Smooth muscle cell (in vitro differentiated cells): Measurements from ENCODE around the gene STX3. TPM values are rescaled to one million over a fixed set of nuclear protein-coding genes. Genes with fewer than 3 reads are reported as not detected.

Experiments
- DNase-seq: peaks from one replicate; lab custom pipeline; 2025; ENCODE audit not compliant: unreplicated experiment; lab: John Stamatoyannopoulos, UW
- H2AFZ ChIP-seq: fragments of 200-600 bp; sonication (generic); 2 replicates; pipeline ENCODE4 v1.6.0; 2016; ENCODE audit warnings: antibody characterized with exemption, low read depth, mild to moderate bottlenecking
- H3F3A ChIP-seq: fragments of 200-600 bp; sonication (generic); 2 replicates; pipeline ENCODE4 v1.6.0; 2017; ENCODE audit warnings: antibody characterized with exemption, low read depth
- H3K27ac ChIP-seq: fragments of 200-600 bp; sonication (generic); 2 replicates; pipeline ENCODE4 v1.5.1; 2016; ENCODE audit warnings: low read depth, mild to moderate bottlenecking
- H3K27me3 ChIP-seq: fragments of 200-600 bp; sonication (generic); 2 replicates; pipeline ENCODE4 v1.6.1; 2016; ENCODE audit warnings: low read depth, mild to moderate bottlenecking
- H3K36me3 ChIP-seq: fragments of 200-600 bp; sonication (generic); 2 replicates; pipeline ENCODE4 v1.5.1; 2016; ENCODE audit warnings: low read depth
- H3K4me1 ChIP-seq: fragments of 200-600 bp; sonication (generic); 2 replicates; pipeline ENCODE4 v1.5.1; 2016; ENCODE audit warnings: low read depth
- H3K4me2 ChIP-seq: fragments of 200-600 bp; sonication (generic); 2 replicates; pipeline ENCODE4 v1.6.0; 2016; ENCODE audit warnings: mild to moderate bottlenecking
- H3K4me3 ChIP-seq: fragments of 200-600 bp; sonication (generic); 2 replicates; pipeline ENCODE4 v1.5.1; 2016; ENCODE audit warnings: mild to moderate bottlenecking
- H3K79me2 ChIP-seq: fragments of 200-600 bp; sonication (generic); 2 replicates; pipeline ENCODE4 v1.6.0; 2016; ENCODE audit warnings: low read depth, mild to moderate bottlenecking
- H3K9ac ChIP-seq: fragments of 200-600 bp; sonication (generic); 2 replicates; pipeline ENCODE4 v1.6.0; 2016; ENCODE audit warnings: low read depth
- H3K9me3 ChIP-seq: fragments of 200-600 bp; sonication (generic); replicated peaks from 2 replicates; pipeline ENCODE4 v1.5.1; 2016; ENCODE audit warnings: low read depth
- H4K20me1 ChIP-seq: fragments of 200-600 bp; sonication (generic); 2 replicates; pipeline ENCODE4 v1.6.0; 2016; ENCODE audit warnings: low read depth
- WGBS: methylation state at CpG from one replicate; pipeline ENCODE4 v1.1.7; 2016; ENCODE audit warnings: low lambda C conversion rate; 5-methylcytosine and 5-hydroxymethylcytosine counted together
- polyA plus RNA-seq: library from polyadenylated mRNA; unstranded; fragments of >200 nt; fragmentation: Nextera tagmentation; extraction: Ambion mirVana; gene quantifications from 2 replicates; pipeline ENCODE4 v1.2.1, GENCODE V29; 2016
- total RNA-seq: library from RNA; depleted of rRNA; stranded (reverse); fragments of >200 nt; gene quantifications from 2 replicates; pipeline ENCODE4 v1.2.3, GENCODE V29; 2014
- TF ChIP-seq, protein P1 (sequence below): fragments of 200-600 bp; sonication (generic); IDR thresholded peaks from 2 replicates; pipeline ENCODE4 v1.5.1; 2017; ENCODE audit warnings: borderline replicate concordance, mild to moderate bottlenecking, antibody characterized with exemption; ENCODE audit not compliant: insufficient read depth, poor library complexity, severe bottlenecking

Gene STX3
- total and polyA plus RNA-seq, 2 experiments from 2014 or later = 24.1 to 52.2 TPM

DNA sequence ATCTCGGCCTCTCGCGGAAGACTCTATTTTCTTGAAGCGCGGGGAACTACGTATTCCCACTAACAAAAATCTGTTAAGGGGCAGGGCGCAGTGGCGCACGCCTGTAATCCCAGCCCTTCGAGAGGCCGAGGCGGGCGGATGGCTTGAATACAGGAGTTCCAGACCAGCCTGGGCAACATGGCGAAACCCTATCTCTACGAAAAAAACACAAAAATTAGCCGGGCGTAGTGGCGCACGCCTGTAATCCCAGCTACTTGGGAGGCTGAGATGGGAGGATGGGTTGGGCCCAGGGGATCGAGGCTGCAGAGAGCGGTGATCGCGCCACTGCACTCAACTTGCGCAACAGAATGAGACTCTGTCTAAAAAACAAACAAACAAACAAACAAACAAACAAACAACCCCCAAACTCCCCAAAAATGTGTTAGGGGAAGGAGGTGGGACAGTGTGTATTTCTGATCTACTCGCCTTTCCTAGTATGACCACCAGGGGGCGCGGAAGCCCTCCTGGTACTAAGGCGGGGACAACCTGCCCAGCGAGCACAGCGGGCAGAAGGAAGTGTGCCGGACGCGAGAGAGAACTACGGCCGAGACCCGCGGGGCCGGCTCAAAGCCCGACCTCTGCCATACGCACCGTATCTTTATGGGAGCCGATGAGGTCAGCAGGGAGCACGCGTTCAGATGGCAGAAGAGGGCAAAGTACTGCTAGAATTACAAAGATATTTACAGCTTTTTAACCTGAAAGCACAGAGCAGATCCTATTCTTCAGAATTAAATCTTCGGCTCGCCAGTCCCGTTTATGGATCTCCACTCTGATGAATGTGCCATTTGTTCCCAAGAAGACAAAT lies 1.3 kb upstream of the STX3 start:
- peak overlapping the region; percentile 94 for H3K4me2 ChIP-seq
- H3K4me3 ChIP-seq = peak overlapping the region; percentile 95
- peaks cover 28% of the 10 kb centered on the region for H3K79me2 ChIP-seq
- no peaks in the 10 kb centered on the region for H3K9me3 ChIP-seq
- H3F3A ChIP-seq = peaks cover 7% of the 10 kb centered on the region
- no peaks in the 10 kb centered on the region for H3K36me3 ChIP-seq
- TF ChIP-seq, protein P1, sequence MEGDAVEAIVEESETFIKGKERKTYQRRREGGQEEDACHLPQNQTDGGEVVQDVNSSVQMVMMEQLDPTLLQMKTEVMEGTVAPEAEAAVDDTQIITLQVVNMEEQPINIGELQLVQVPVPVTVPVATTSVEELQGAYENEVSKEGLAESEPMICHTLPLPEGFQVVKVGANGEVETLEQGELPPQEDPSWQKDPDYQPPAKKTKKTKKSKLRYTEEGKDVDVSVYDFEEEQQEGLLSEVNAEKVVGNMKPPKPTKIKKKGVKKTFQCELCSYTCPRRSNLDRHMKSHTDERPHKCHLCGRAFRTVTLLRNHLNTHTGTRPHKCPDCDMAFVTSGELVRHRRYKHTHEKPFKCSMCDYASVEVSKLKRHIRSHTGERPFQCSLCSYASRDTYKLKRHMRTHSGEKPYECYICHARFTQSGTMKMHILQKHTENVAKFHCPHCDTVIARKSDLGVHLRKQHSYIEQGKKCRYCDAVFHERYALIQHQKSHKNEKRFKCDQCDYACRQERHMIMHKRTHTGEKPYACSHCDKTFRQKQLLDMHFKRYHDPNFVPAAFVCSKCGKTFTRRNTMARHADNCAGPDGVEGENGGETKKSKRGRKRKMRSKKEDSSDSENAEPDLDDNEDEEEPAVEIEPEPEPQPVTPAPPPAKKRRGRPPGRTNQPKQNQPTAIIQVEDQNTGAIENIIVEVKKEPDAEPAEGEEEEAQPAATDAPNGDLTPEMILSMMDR = peak; percentile 91
- peak overlapping the region; percentile 69 for H2AFZ ChIP-seq
- H3K9ac ChIP-seq = peak overlapping the region; percentile 90
- H3K27me3 ChIP-seq = no peaks in the 10 kb centered on the region
- peaks cover 32% of the 10 kb centered on the region for H4K20me1 ChIP-seq
- 34% methylated on average over 47 of the region's 47 CpGs for WGBS
- H3K4me1 ChIP-seq = peaks cover 10% of the 10 kb centered on the region
- no peak overlapping the region for H3K27ac ChIP-seq
- peak; percentile 55 for DNase-seq

GRCh38 chr11:59754494-59754858 lies 700 bp upstream of the STX3 start:
- Histone ChIP-seq H3K27ac (peak overlapping the region; percentile 91), H3K4me2 (peak overlapping the region; percentile 94)

GRCh38 chr11:59755701-59756557 lies 753 bp downstream of the STX3 start:
- WGBS = 6% methylated on average over 16 of the region's 23 CpGs
- peak overlapping the region; percentile 19 for H2AFZ ChIP-seq
- peaks cover 49% of the 10 kb centered on the region for H3K79me2 ChIP-seq
- H3K4me1 ChIP-seq = peaks cover 10% of the 10 kb centered on the region
- peak overlapping the region; percentile 91 for H3K27ac ChIP-seq
- H3K9ac ChIP-seq = peak overlapping the region; percentile 90
- H3F3A ChIP-seq = peaks cover 7% of the 10 kb centered on the region
- TF ChIP-seq, protein P1 = no peak
- no peaks in the 10 kb centered on the region for H3K27me3 ChIP-seq
- peaks cover 53% of the 10 kb centered on the region for H4K20me1 ChIP-seq
- DNase-seq = peak; percentile 48
- H3K4me3 ChIP-seq = peak overlapping the region; percentile 95
- no peaks in the 10 kb centered on the region for H3K36me3 ChIP-seq
- peak overlapping the region; percentile 94 for H3K4me2 ChIP-seq
- no peaks in the 10 kb centered on the region for H3K9me3 ChIP-seq

More at GRCh38 chr11:59754494-59754858, 700 bp upstream of the STX3 start:
- peak overlapping the region; percentile 95 for H3K4me3 ChIP-seq
- H3F3A ChIP-seq = peaks cover 7% of the 10 kb centered on the region
- H3K36me3 ChIP-seq = no peaks in the 10 kb centered on the region
- peak overlapping the region; percentile 90 for H3K9ac ChIP-seq
- no peak for DNase-seq
- H3K9me3 ChIP-seq = no peaks in the 10 kb centered on the region
- peaks cover 38% of the 10 kb centered on the region for H4K20me1 ChIP-seq
- H3K4me1 ChIP-seq = peaks cover 10% of the 10 kb centered on the region
- H3K79me2 ChIP-seq = peaks cover 34% of the 10 kb centered on the region
- H2AFZ ChIP-seq = peak overlapping the region; percentile 69
- no peaks in the 10 kb centered on the region for H3K27me3 ChIP-seq
- under 1% methylated on average over 20 of the region's 20 CpGs for WGBS
- TF ChIP-seq, protein P1 = no peak
